Trophoblast cell (in vitro differentiated cells and primary cell): ENCODE data around the gene PDCD4.

Experiments used
- DNase-seq, 2 donors: peaks; one replicate each; pipeline ENCODE4 v3.0.0-alpha.2; 2016
- H2AFZ ChIP-seq: 2 replicates; pipeline ENCODE4 v1.6.1; 2013; ENCODE audit warnings: low read length, moderate library complexity, mild to moderate bottlenecking; ENCODE audit not compliant: insufficient read depth, poor library complexity
- H2AK5ac ChIP-seq: 2 replicates; pipeline ENCODE4 v1.6.1; 2013; ENCODE audit warnings: mild to moderate bottlenecking, low read length
- H2BK120ac ChIP-seq: 2 replicates; pipeline ENCODE4 v1.6.1; 2013; ENCODE audit warnings: low read length, mild to moderate bottlenecking, moderate library complexity; ENCODE audit not compliant: insufficient read depth, poor library complexity
- H2BK12ac ChIP-seq: 2 replicates; pipeline ENCODE4 v1.6.1; 2013; ENCODE audit warnings: mild to moderate bottlenecking, low read length, moderate library complexity
- H2BK5ac ChIP-seq: 2 replicates; pipeline ENCODE4 v1.6.1; 2013; ENCODE audit warnings: low read length, low read depth, moderate library complexity, mild to moderate bottlenecking; ENCODE audit not compliant: poor library complexity
- H3K14ac ChIP-seq: 2 replicates; pipeline ENCODE4 v1.6.1; 2013; ENCODE audit warnings: mild to moderate bottlenecking, low read length
- H3K18ac ChIP-seq: 2 replicates; pipeline ENCODE4 v1.6.1; 2013; ENCODE audit warnings: mild to moderate bottlenecking, low read length
- H3K23ac ChIP-seq: 2 replicates; pipeline ENCODE4 v1.6.1; 2013; ENCODE audit warnings: low read length
- H3K27ac ChIP-seq: 2 replicates; pipeline ENCODE4 v1.5.1; 2013; ENCODE audit warnings: low read depth, mild to moderate bottlenecking, inconsistent platforms, low read length, moderate library complexity
- H3K27me3 ChIP-seq: 2 replicates; pipeline ENCODE4 v1.6.1; 2013; ENCODE audit warnings: inconsistent platforms, mild to moderate bottlenecking, low read length, moderate library complexity; ENCODE audit not compliant: insufficient read depth
- H3K36me3 ChIP-seq, 2 experiments: 1 replicate in 1 of 2; 2 replicates in 1 of 2; pipeline ENCODE4 v1.6.1; 2013; ENCODE audit warnings: low read length in 2 of 2, mild to moderate bottlenecking in 2 of 2, moderate library complexity in 1 of 2; ENCODE audit not compliant: insufficient read depth in 2 of 2, control insufficient read depth in 1 of 2
- H3K4ac ChIP-seq: 2 replicates; pipeline ENCODE4 v1.6.1; 2013; ENCODE audit warnings: low read depth, mild to moderate bottlenecking, low read length, moderate library complexity
- H3K4me1 ChIP-seq, 2 experiments: 1 replicate in 1 of 2; 2 replicates in 1 of 2; pipeline ENCODE4 v1.6.1; 2013; ENCODE audit warnings: low read length in 2 of 2, mild to moderate bottlenecking in 2 of 2, moderate library complexity in 1 of 2; ENCODE audit not compliant: insufficient read depth in 2 of 2, control insufficient read depth in 1 of 2
- H3K4me2 ChIP-seq: 2 replicates; pipeline ENCODE4 v1.6.1; 2013; ENCODE audit warnings: inconsistent platforms, mild to moderate bottlenecking, low read length, moderate library complexity
- H3K4me3 ChIP-seq: 2 replicates; pipeline ENCODE4 v1.5.1; 2013; ENCODE audit warnings: mild to moderate bottlenecking, low read depth, low read length, inconsistent platforms
- H3K79me1 ChIP-seq: one replicate; pipeline ENCODE4 v1.6.1; 2013; ENCODE audit warnings: low read length
- H3K79me2 ChIP-seq: 2 replicates; pipeline ENCODE4 v1.6.1; 2013; ENCODE audit warnings: low read length, mild to moderate bottlenecking; ENCODE audit not compliant: control insufficient read depth, insufficient read depth, poor library complexity
- H3K9ac ChIP-seq: 2 replicates; pipeline ENCODE4 v1.6.1; 2013; ENCODE audit warnings: mild to moderate bottlenecking, low read length
- H3K9me3 ChIP-seq: 2 replicates; pipeline ENCODE4 v1.6.1; 2013; ENCODE audit warnings: low read depth, mild to moderate bottlenecking, control low read depth, inconsistent platforms, low read length; ENCODE audit not compliant: insufficient read depth
- H4K12ac ChIP-seq: 2 replicates; pipeline ENCODE4 v1.6.1; 2013; ENCODE audit warnings: low read depth, mild to moderate bottlenecking, low read length, moderate library complexity
- H4K8ac ChIP-seq: 2 replicates; pipeline ENCODE4 v1.6.1; 2013; ENCODE audit warnings: low read depth, mild to moderate bottlenecking, low read length, moderate library complexity
- H4K91ac ChIP-seq: one replicate; pipeline ENCODE4 v1.6.1; 2013; ENCODE audit warnings: low read depth, mild to moderate bottlenecking, low read length, moderate library complexity
- WGBS: extraction: QIAGEN DNeasy Blood & Tissue Kit; methylation state at CpG from one replicate; pipeline ENCODE4 v1.1.7; 2013; ENCODE audit warnings: missing lambda C conversion rate; ENCODE audit not compliant: insufficient read length, insufficient coverage; ENCODE audit errors: extremely low coverage; 5-methylcytosine and 5-hydroxymethylcytosine counted together

PDCD4 gene

GRCh38 chr10:110919971-110920881, 48.5 kb downstream of the PDCD4 start:
- Histone ChIP-seq H2BK5ac (peak overlapping the region; percentile 84), H3K4me2 (peak overlapping the region; percentile 64), H3K79me2 (peaks cover 12% of the 10 kb centered on the region), H3K9me3 (no peaks in the 10 kb centered on the region), H3K9ac (peak overlapping the region; percentile 82), H4K12ac (peak overlapping the region; percentile 91), H3K23ac (no peak overlapping the region), H2AK5ac (peak overlapping the region; percentile 79), H4K8ac (peak overlapping the region; percentile 81), H3K36me3 (peaks cover 0 to 2% of the 10 kb centered on the region in 2 experiments), H3K27me3 (no peaks in the 10 kb centered on the region), H3K4me1 (no peaks in the 10 kb centered on the region), H3K14ac (peak overlapping the region; percentile 81), H2AFZ (peak overlapping the region; percentile 43), H3K79me1 (peaks cover 15% of the 10 kb centered on the region), H3K27ac (peak overlapping the region; percentile 82), H4K91ac (peak overlapping the region; percentile 66), H3K4ac (peak overlapping the region; percentile 88), H3K18ac (peak overlapping the region; percentile 89), H3K4me3 (peak overlapping the region; percentile 96), H2BK120ac (peak overlapping the region; percentile 24), H2BK12ac (no peak overlapping the region)
- DNase-seq = peak; percentile 26 to 75
- WGBS = no CpG with 5 or more reads among the region's 44 CpGs

DNA sequence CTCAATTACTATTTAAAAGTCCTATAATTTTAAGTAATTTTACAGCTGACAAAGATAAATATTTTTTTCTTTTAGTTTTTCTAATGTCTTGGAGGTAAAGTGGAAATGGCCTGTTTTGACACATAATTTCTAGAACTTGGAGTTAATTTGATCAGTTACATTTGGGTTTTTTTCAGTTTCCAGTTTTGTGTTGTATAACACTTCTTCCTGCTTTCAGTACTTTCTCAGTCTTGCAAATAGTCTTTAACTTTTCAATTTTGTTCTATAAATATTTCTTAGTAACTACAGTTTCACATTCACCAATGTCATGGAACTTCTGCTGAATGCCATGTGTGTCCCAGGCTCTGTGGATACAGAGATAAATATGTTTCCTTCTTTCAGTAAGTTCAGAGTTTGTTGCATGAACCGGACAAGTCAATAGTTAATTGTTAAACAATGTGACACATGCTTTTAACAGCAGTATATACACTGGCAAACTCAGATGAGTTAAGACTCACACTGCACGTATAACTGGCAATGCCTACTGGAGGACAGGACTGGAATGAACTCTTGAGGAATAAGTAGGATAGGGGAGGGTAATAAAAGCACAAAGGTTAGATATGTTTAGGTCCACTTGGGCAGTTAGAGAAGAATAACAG, 52.2 kb downstream of the PDCD4 start:
- no peak overlapping the region for H3K27ac ChIP-seq
- no peak overlapping the region for H2BK5ac ChIP-seq
- no peak overlapping the region for H4K91ac ChIP-seq
- H3K14ac ChIP-seq = no peak overlapping the region
- H3K18ac ChIP-seq = no peak overlapping the region
- H2AFZ ChIP-seq = no peak overlapping the region
- H2BK120ac ChIP-seq = no peak overlapping the region
- no peak overlapping the region for H3K23ac ChIP-seq
- no peak overlapping the region for H4K12ac ChIP-seq
- H2BK12ac ChIP-seq = no peak overlapping the region
- H3K79me2 ChIP-seq = peaks cover 11% of the 10 kb centered on the region
- H2AK5ac ChIP-seq = no peak overlapping the region
- no peak overlapping the region for H4K8ac ChIP-seq
- H3K9me3 ChIP-seq = no peaks in the 10 kb centered on the region
- no peak overlapping the region for H3K4me3 ChIP-seq
- peaks cover 8% of the 10 kb centered on the region for H3K79me1 ChIP-seq
- WGBS = no CpG with 5 or more reads among the region's 2 CpGs
- H3K4me1 ChIP-seq = no peaks in the 10 kb centered on the region
- no peak for DNase-seq
- H3K36me3 ChIP-seq = no peaks in the 10 kb centered on the region
- H3K4ac ChIP-seq = peak overlapping the region; percentile 94
- no peak overlapping the region for H3K4me2 ChIP-seq
- no peak overlapping the region for H3K9ac ChIP-seq
- H3K27me3 ChIP-seq = no peaks in the 10 kb centered on the region

GRCh38 chr10:110927461-110927860, 55.7 kb downstream of the PDCD4 start:
- Histone ChIP-seq H3K27me3 (no peaks in the 10 kb centered on the region), H2AK5ac (no peak overlapping the region), H4K12ac (no peak overlapping the region), H2AFZ (no peak overlapping the region), H3K4me2 (no peak overlapping the region), H2BK12ac (no peak overlapping the region), H2BK5ac (no peak overlapping the region), H3K9me3 (no peaks in the 10 kb centered on the region), H3K4ac (no peak overlapping the region), H3K18ac (no peak overlapping the region), H4K8ac (no peak overlapping the region), H2BK120ac (no peak overlapping the region), H3K23ac (no peak overlapping the region), H3K27ac (no peak overlapping the region), H3K79me2 (peaks cover 4% of the 10 kb centered on the region), H3K36me3 (no peaks in the 10 kb centered on the region), H3K79me1 (no peaks in the 10 kb centered on the region), H3K9ac (no peak overlapping the region), H3K4me3 (no peak overlapping the region), H3K4me1 (no peaks in the 10 kb centered on the region), H4K91ac (no peak overlapping the region), H3K14ac (no peak overlapping the region)
- DNase-seq = no peak
- WGBS = no CpG with 5 or more reads among the region's 2 CpGs

GRCh38 chr10:110931769-110932381, 60.1 kb downstream of the PDCD4 start:
- Histone ChIP-seq H3K4ac (no peak overlapping the region), H3K79me2 (peaks cover 4% of the 10 kb centered on the region), H3K18ac (no peak overlapping the region), H3K36me3 (no peaks in the 10 kb centered on the region), H3K9ac (no peak overlapping the region), H2BK5ac (no peak overlapping the region), H3K4me3 (no peak overlapping the region), H3K27ac (no peak overlapping the region), H3K4me1 (no peaks in the 10 kb centered on the region), H3K14ac (no peak overlapping the region), H2AFZ (no peak overlapping the region), H3K27me3 (no peaks in the 10 kb centered on the region), H2BK120ac (no peak overlapping the region), H4K12ac (no peak overlapping the region), H3K4me2 (no peak overlapping the region), H2BK12ac (no peak overlapping the region), H3K79me1 (no peaks in the 10 kb centered on the region), H2AK5ac (no peak overlapping the region), H4K91ac (no peak overlapping the region), H4K8ac (no peak overlapping the region), H3K23ac (no peak overlapping the region), H3K9me3 (peaks cover 1% of the 10 kb centered on the region)
- WGBS = no CpG with 5 or more reads among the region's 1 CpG
- DNase-seq = no peak
